NCI-H2171 treated with DMSO at 0.1 percent for 48 hours (cell line): ENCODE results near the gene NKPD1.

ENCODE experiments used
- DNase-seq: peaks from one replicate; lab custom pipeline; 2025; lab: John Stamatoyannopoulos, UW

NKPD1 gene

GRCh38 chr19:45160870-45161737 lies at the start of gene NKPD1:
Gene NKPD1 (minus strand): TSS chr19:45160982. CDS start chr19:45160150, 832 bp downstream.
- DNase-seq = no peak

- no peak for DNase-seq
Measured at GRCh38 chr19:45206328-45206727, 45.5 kb upstream of the NKPD1 start.

GRCh38 chr19:45205810-45206209 lies 45.0 kb upstream of the NKPD1 start:
- DNase-seq = no peak

GRCh38 chr19:45202637-45203036 lies 41.9 kb upstream of the NKPD1 start:
- no peak for DNase-seq

GRCh38 chr19:45200568-45200967 lies 39.8 kb upstream of the NKPD1 start:
- DNase-seq = no peak

GRCh38 chr19:45195764-45196163 lies 35.0 kb upstream of the NKPD1 start:
- DNase-seq = peak; percentile 75

GRCh38 chr19:45191375-45191774 lies 30.6 kb upstream of the NKPD1 start:
- DNase-seq = no peak

GRCh38 chr19:45189971-45190370 lies 29.2 kb upstream of the NKPD1 start:
- DNase-seq = no peak

- peak; percentile 75 for DNase-seq
Measured at GRCh38 chr19:45187421-45188100, 26.8 kb upstream of the NKPD1 start.

GRCh38 chr19:45186509-45187334 lies 25.9 kb upstream of the NKPD1 start:
- DNase-seq = no peak

GRCh38 chr19:45184115-45184514 lies 23.3 kb upstream of the NKPD1 start:
- DNase-seq = no peak

GRCh38 chr19:45182758-45183157 lies 22.0 kb upstream of the NKPD1 start:
- no peak for DNase-seq

- no peak for DNase-seq
Measured at GRCh38 chr19:45180936-45181335, 20.2 kb upstream of the NKPD1 start.

- no peak for DNase-seq
Measured at GRCh38 chr19:45179892-45180370, 19.1 kb upstream of the NKPD1 start.

- no peak for DNase-seq
Measured at GRCh38 chr19:45179072-45179891, 18.5 kb upstream of the NKPD1 start.

GRCh38 chr19:45178262-45179071 lies 17.7 kb upstream of the NKPD1 start, which contains the start of gene BLOC1S3:
Gene BLOC1S3 (plus strand): TSS chr19:45178784. CDS start chr19:45179297, 513 bp downstream.
- peak; percentile 100 for DNase-seq

GRCh38 chr19:45177817-45178261 lies 17.1 kb upstream of the NKPD1 start, which contains the start of gene TRAPPC6A:
Gene TRAPPC6A (minus strand): TSS chr19:45178237. CDS start chr19:45178218, 19 bp downstream.
- DNase-seq = peak; percentile 72

GRCh38 chr19:45175515-45176345 lies 14.9 kb upstream of the NKPD1 start:
- DNase-seq = no peak

GRCh38 chr19:45173816-45174215 lies 13.0 kb upstream of the NKPD1 start:
- no peak for DNase-seq
